GM12801 (cell line): ENCODE data around the gene UGT1A3.

Experiments used
- CTCF ChIP-seq: IDR thresholded peaks from one replicate; pipeline ENCODE4 v1.5.1; 2011; ENCODE audit warnings: control low read depth; ENCODE audit not compliant: insufficient read length; ENCODE audit errors: extremely low read depth

UGT1A3 gene

GRCh38 chr2:233728723-233729301 is at the start of gene UGT1A3:
Gene UGT1A3 (plus strand): TSS chr2:233729042. CDS start chr2:233729127, 85 bp downstream.
- no peak for TF ChIP-seq CTCF

GRCh38 chr2:233679196-233679595 is 49.6 kb upstream of the UGT1A3 start:
- no peak for TF ChIP-seq CTCF

GRCh38 chr2:233680361-233681045 is 48.3 kb upstream of the UGT1A3 start:
- no peak for TF ChIP-seq CTCF

GRCh38 chr2:233681521-233682099 is 47.2 kb upstream of the UGT1A3 start, which contains the start of gene UGT1A7:
Gene UGT1A7 (plus strand): TSS chr2:233681901. CDS start chr2:233681938, 37 bp downstream.
- TF ChIP-seq CTCF: no peak

- no peak for TF ChIP-seq CTCF
These were observed 44.2 kb upstream of the UGT1A3 start for GRCh38 chr2:233684640-233685039.

GRCh38 chr2:233686928-233687327 is 41.9 kb upstream of the UGT1A3 start:
- TF ChIP-seq CTCF: no peak

- TF ChIP-seq CTCF: no peak
These were observed 40.5 kb upstream of the UGT1A3 start for GRCh38 chr2:233688341-233688740.
